Cardiac muscle cell (in vitro differentiated cells and primary cell): Measurements from ENCODE around the gene DNAJC17. TPM values are rescaled to one million over a fixed set of nuclear protein-coding genes. Genes with fewer than 3 reads are reported as not detected.
A peak's percentile ranks its signal among the peaks of the same experiment; 100 is the strongest.

ENCODE experiments used
- DNase-seq, 2 donors: peaks; one replicate each; pipeline versions ENCODE4 v3.0.0 to v3.0.0-alpha.2; 2010 to 2017; ENCODE audit warnings: low read depth in 1 of 2, low spot score in 1 of 2
- H3K27ac ChIP-seq: fragments of 200-600 bp; sonication (generic); 2 replicates; pipeline ENCODE4 v1.5.1; 2016
- H3K27me3 ChIP-seq: fragments of 200-600 bp; sonication (generic); 2 replicates; pipeline ENCODE4 v1.6.0; 2016; ENCODE audit warnings: control low read depth
- H3K36me3 ChIP-seq: fragments of 200-600 bp; sonication (generic); 2 replicates; pipeline ENCODE4 v1.5.1; 2016; ENCODE audit warnings: control low read depth
- H3K4me1 ChIP-seq: fragments of 200-600 bp; sonication (generic); 2 replicates; pipeline ENCODE4 v1.8.1; 2017; ENCODE audit warnings: low read depth, mild to moderate bottlenecking, mixed run types
- H3K4me3 ChIP-seq: fragments of 200-600 bp; sonication (generic); 2 replicates; pipeline ENCODE4 v1.5.1; 2016; ENCODE audit warnings: mild to moderate bottlenecking
- H3K9me3 ChIP-seq: fragments of 200-600 bp; sonication (generic); 2 replicates; pipeline ENCODE4 v1.5.1; 2017; ENCODE audit warnings: low read depth, mild to moderate bottlenecking, control low read depth
- polyA plus RNA-seq: library from polyadenylated mRNA; unstranded; fragments of >200 nt; fragmentation: Nextera tagmentation; extraction: Ambion mirVana; gene quantifications from 2 replicates; pipeline ENCODE4 v1.2.1, GENCODE V29; 2016
- total RNA-seq: library from RNA; depleted of rRNA; stranded (reverse); fragments of >200 nt; gene quantifications from 2 replicates; pipeline ENCODE4 v1.2.3, GENCODE V29; 2016
- TF ChIP-seq, protein P1 (sequence below): IDR thresholded peaks from 2 replicates; pipeline ENCODE4 v1.5.1; 2012; ENCODE audit warnings: low read depth, mild to moderate bottlenecking, low read length

Gene DNAJC17
- total and polyA plus RNA-seq, 2 experiments from 2014 or later: 57.2 to 58.2 TPM

DNA sequence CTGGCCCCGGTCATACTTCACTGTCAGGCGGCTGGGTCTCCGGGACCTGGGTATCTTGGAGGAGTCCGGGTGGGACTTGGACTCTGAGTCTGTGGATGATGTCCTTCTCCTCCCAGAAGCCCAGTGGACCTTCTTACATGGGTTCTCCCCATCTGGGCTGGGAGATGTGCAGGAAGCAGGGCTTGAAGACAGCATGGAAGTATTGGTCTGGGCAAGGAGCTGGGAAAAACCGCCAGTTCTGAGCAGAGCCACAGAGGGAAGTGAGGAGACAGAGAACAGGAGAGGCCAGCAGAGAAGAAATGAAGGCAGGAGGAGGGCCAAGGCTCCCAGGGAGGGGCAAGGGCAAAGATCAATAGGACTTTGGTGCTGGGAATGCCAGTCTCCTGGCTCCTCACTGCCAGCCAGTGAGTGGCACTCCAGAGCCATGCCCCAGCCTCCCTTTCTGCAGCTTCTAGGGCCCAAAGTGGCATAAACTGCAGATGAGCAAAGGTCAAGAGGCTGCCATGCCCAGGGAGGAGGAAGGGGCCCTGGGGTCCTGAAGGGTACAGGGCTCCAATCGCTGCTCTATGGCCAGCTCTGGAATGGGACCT is 21.3 kb upstream of the DNAJC17 start, which contains the start of gene PPP1R14D:
Gene PPP1R14D (minus strand): TSS at position 262 of the 590 bp plus-strand sequence. CDS start 67 bp downstream, at position 195.
- Histone ChIP-seq H3K27ac (no peak within 1 kb of the TSS), H3K9me3 (no peaks in the 10 kb centered on the region), H3K4me3 (no peak within 1 kb of the TSS), H3K36me3 (no peaks in the 10 kb centered on the region), H3K27me3 (no peaks in the 10 kb centered on the region), H3K4me1 (peaks cover 19% of the 10 kb centered on the region)
- DNase-seq: no peak
- TF ChIP-seq, protein P1, sequence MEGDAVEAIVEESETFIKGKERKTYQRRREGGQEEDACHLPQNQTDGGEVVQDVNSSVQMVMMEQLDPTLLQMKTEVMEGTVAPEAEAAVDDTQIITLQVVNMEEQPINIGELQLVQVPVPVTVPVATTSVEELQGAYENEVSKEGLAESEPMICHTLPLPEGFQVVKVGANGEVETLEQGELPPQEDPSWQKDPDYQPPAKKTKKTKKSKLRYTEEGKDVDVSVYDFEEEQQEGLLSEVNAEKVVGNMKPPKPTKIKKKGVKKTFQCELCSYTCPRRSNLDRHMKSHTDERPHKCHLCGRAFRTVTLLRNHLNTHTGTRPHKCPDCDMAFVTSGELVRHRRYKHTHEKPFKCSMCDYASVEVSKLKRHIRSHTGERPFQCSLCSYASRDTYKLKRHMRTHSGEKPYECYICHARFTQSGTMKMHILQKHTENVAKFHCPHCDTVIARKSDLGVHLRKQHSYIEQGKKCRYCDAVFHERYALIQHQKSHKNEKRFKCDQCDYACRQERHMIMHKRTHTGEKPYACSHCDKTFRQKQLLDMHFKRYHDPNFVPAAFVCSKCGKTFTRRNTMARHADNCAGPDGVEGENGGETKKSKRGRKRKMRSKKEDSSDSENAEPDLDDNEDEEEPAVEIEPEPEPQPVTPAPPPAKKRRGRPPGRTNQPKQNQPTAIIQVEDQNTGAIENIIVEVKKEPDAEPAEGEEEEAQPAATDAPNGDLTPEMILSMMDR: no peak

DNA sequence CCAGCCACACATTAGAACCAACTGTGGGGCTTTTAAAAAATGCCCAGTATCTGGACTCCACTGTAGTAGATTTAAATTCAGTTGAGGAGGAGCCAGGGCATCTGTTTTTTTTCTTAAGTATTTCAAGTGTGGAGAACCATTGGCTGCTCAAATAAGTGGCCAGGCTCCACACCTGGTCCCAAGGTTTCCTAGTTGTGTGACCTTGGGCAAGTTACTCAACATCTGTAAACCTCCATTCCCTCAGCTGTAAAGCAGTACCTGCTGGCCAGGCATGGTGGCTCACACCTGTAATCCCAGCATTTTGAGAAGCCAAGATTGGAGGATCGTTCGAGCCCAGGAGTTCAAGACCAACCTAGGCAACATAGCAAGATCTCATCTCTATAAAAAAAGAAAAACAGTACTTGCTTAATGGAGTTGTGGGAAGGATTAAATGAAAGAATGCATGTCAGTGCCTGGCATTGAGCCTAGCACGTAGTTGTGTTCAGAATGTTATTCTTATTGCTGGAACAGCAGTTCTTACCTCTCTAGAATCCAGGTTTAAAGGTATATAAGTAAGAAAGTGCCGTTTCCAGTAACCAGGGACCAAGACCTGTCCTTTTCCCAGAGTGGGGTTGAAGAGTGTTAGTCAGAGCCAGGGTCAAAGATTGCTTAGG is 19.3 kb upstream of the DNAJC17 start:
- no peak overlapping the region for H3K4me3 ChIP-seq
- H3K9me3 ChIP-seq: no peaks in the 10 kb centered on the region
- DNase-seq: peak in 1 of 2 donors; percentile 10
- no peaks in the 10 kb centered on the region for H3K36me3 ChIP-seq
- TF ChIP-seq, protein P1: no peak
- H3K27me3 ChIP-seq: no peaks in the 10 kb centered on the region
- H3K4me1 ChIP-seq: peaks cover 19% of the 10 kb centered on the region
- H3K27ac ChIP-seq: no peak overlapping the region

DNA sequence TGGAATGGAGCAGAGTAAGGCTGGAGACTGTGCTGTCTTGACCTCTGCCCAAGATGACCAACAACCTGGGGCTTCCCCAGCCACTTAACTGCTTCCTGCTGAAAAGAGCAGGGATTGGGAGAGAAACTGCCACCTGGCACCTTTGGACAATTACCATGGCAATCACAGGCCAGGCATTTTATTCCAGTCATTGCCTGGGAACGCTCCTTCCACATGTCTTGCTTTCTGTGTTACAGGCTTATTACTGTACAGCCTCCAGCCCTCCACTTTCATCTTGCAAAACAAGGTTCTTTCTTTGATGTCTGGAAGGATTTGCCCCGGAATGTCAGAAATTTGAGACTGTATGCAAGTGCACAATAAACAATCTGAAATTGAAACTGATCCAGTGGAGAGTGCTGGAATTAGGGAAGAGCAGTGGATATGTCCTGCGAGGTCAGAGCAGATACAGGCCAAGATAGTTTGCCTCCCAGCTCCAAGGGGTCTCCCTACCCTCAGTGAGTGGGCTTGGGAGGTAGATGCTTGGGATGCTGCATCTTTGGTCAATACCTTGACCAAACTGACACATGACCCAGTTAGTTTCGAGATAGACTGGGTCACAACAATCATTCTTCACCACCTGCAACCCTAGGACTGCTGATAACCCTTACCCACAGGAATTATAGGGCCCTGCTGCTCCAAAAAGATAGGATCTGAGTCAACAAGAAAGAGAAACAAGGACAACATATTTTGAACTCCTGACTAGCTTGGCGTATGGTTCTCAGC is 18.6 kb upstream of the DNAJC17 start:
- H3K27me3 ChIP-seq: no peaks in the 10 kb centered on the region
- no peaks in the 10 kb centered on the region for H3K9me3 ChIP-seq
- no peak overlapping the region for H3K27ac ChIP-seq
- TF ChIP-seq, protein P1: no peak
- H3K36me3 ChIP-seq: no peaks in the 10 kb centered on the region
- H3K4me3 ChIP-seq: no peak overlapping the region
- peak in 1 of 2 donors; percentile 16 for DNase-seq
- peaks cover 19% of the 10 kb centered on the region for H3K4me1 ChIP-seq

DNA sequence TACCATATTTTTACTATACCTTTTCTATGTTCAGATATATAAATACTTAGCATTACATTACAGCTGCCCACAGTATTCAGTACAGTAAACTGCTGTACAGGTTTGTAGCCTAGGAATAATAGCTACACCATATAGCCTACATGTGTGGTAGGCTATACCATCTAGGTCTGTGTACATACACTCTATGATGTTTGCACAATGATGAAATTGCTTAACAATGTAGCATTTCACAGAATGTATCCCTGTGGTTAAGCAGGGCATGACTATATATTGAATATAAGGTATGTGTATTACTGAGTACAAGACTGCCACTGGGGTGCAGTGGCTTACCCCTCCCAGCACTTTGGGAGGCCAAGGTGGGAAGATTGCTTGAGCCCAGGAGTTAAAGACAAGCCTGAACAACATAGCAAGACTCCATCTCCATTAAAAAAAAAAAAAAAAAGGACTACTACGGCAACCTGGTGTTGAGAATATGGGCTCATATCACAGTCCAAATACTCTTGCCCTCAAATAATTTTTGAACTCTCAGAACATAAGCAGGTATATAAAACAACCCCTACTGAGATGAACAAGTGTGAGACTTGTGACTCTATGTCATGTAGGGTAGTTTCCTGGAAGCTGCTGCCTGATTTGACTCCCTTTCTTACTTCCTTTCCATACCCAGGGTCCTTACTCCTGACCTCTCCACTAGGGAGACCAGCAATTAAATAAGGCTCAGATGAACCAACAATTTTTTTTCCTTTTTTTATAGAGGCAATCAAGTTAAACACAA is 16.5 kb upstream of the DNAJC17 start:
- Histone ChIP-seq H3K36me3 (no peaks in the 10 kb centered on the region), H3K9me3 (no peaks in the 10 kb centered on the region), H3K27ac (no peak overlapping the region), H3K4me3 (no peak overlapping the region), H3K27me3 (no peaks in the 10 kb centered on the region), H3K4me1 (peaks cover 19% of the 10 kb centered on the region)
- TF ChIP-seq, protein P1: no peak
- no peak for DNase-seq

DNA sequence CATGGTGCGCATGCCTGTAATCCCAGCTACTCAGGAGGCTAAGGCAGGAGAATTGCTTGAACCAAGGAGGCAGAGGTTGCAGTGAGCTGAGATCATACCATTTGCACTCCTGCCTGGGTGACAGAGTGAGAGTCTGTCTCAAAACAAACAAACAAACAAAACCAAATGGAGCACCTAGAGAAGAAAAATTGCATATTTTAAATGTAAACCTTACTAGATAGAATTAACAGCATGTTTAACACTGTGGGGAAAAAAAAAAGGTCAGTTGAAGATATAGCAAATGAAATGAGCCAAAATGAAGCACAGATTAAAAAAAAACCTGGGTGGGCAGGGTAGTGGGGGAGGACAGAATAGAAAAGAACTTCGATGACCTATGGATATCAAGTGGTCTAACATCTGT is 13.9 kb upstream of the DNAJC17 start:
- H3K9me3 ChIP-seq: no peaks in the 10 kb centered on the region
- TF ChIP-seq, protein P1: no peak
- no peaks in the 10 kb centered on the region for H3K36me3 ChIP-seq
- H3K4me1 ChIP-seq: peaks cover 19% of the 10 kb centered on the region
- H3K27me3 ChIP-seq: no peaks in the 10 kb centered on the region
- no peak for DNase-seq
- no peak overlapping the region for H3K4me3 ChIP-seq
- H3K27ac ChIP-seq: no peak overlapping the region
